Body of pancreas (tissue), 4 donors: ENCODE results near the gene STX18. TPM values are rescaled to one million over a fixed set of nuclear protein-coding genes. Genes with fewer than 3 reads are reported as not detected.

Experiments
- ATAC-seq: fragments of 150-250 bp; one replicate; pipeline ENCODE4 v1.9.1; 2016
- DNase-seq, 4 donors: peaks; one replicate each; pipeline ENCODE4 v3.0.0-alpha.2; 2019
- H3K27ac ChIP-seq, 4 donors: fragments of 200-600 bp; sonication (generic); 1 replicate in 3 of 4; 2 replicates in 1 of 4; pipeline versions ENCODE4 v1.5.1 to v1.6.1; 2016 to 2019; ENCODE audit warnings: mild to moderate bottlenecking in 1 of 4, mixed read lengths in 1 of 4, moderate library complexity in 1 of 4
- H3K27me3 ChIP-seq, 2 donors: fragments of 200-600 bp; sonication (generic); one replicate each; pipeline ENCODE4 v1.6.0; 2016; ENCODE audit warnings: mild to moderate bottlenecking in 1 of 2
- H3K36me3 ChIP-seq, 2 donors: fragments of 200-600 bp; sonication (generic); replicated peaks in 1 of 2; 2 replicates each; pipeline ENCODE4 v1.5.1; 2016; ENCODE audit warnings: low read depth in 2 of 2; ENCODE audit not compliant: insufficient read depth in 1 of 2
- H3K4me1 ChIP-seq: fragments of 200-600 bp; sonication (generic); one replicate; pipeline ENCODE4 v1.6.0; 2016
- H3K4me3 ChIP-seq, 2 donors: fragments of 200-600 bp; sonication (generic); 1 replicate in 1 of 2; 2 replicates in 1 of 2; pipeline ENCODE4 v1.5.1; 2016 to 2019
- H3K9me3 ChIP-seq, 3 donors: fragments of 200-600 bp; sonication (generic); 1 replicate in 2 of 3; 2 replicates in 1 of 3; pipeline ENCODE4 v1.5.1; 2016
- CTCF ChIP-seq, 7 experiments: fragments of 450-650 bp in 4 of 7; fragments of 200-600 bp in 3 of 7; sonication (generic) in 3 of 7; IDR thresholded peaks; one replicate each; pipeline ENCODE4 v1.5.1; 2016 to 2019; ENCODE audit warnings: antibody characterized with exemption in 7 of 7
- POLR2A ChIP-seq, 3 donors: fragments of 450-650 bp; IDR thresholded peaks; one replicate each; pipeline ENCODE4 v1.6.1; 2016; ENCODE audit warnings: antibody characterized with exemption in 3 of 3, mild to moderate bottlenecking in 2 of 3
- WGBS, 2 donors: methylation state at CpG; one replicate each; pipeline ENCODE4 v1.1.5; 2017; 5-methylcytosine and 5-hydroxymethylcytosine counted together
- intact Hi-C: fragments of 100-400 bp; cut with DNase I; formaldehyde crosslinking; loops from one replicate; pipeline ENCODE4 v1.15.1; 2023
- total RNA-seq, 2 donors: library from RNA; depleted of rRNA; stranded (reverse); fragments of >200 nt; gene quantifications; one replicate each; pipeline ENCODE4 v1.1.0, GENCODE V29; 2016

Gene STX18
- total RNA-seq, 2 donors from 2014 or later = 13.5 to 53.4 TPM

- DNase-seq = no peak
- H3K9me3 ChIP-seq = no peaks in the 10 kb centered on the region
These were observed 133.1 kb downstream of the STX18 start for GRCh38 chr4:4408576-4409335.

GRCh38 chr4:4408132-4408523 lies 133.7 kb downstream of the STX18 start:
- Histone ChIP-seq H3K27ac (no peak overlapping the region), H3K27me3 (no peaks in the 10 kb centered on the region), H3K4me1 (no peaks in the 10 kb centered on the region), H3K36me3 (no peaks in the 10 kb centered on the region), H3K9me3 (no peaks in the 10 kb centered on the region), H3K4me3 (no peak overlapping the region)
- ATAC-seq (no peak), DNase-seq (no peak)
- TF ChIP-seq CTCF (IDR thresholded peaks at IDR 0.05) (no peak), POLR2A (IDR thresholded peaks at IDR 0.05) (no peak)
- WGBS, 2 donors = 0 to 39% methylated on average over 1 to 13 of the region's 13 CpGs
- intact Hi-C loops = no loop called here

More at GRCh38 chr4:4408576-4409335, 133.1 kb downstream of the STX18 start:
- TF ChIP-seq POLR2A (IDR thresholded peaks at IDR 0.05) (no peak), CTCF (IDR thresholded peaks at IDR 0.05) (no peak)
- 57 to 62% methylated on average over 22 to 23 of the region's 23 CpGs for WGBS, 2 donors
- no peak overlapping the region for H3K4me3 ChIP-seq
- no peak for ATAC-seq
- H3K27ac ChIP-seq = no peak overlapping the region
- no peaks in the 10 kb centered on the region for H3K4me1 ChIP-seq
- H3K36me3 ChIP-seq = no peaks in the 10 kb centered on the region
- intact Hi-C loops = no loop called here
- H3K27me3 ChIP-seq = no peaks in the 10 kb centered on the region

GRCh38 chr4:4407299-4408131 lies 134.3 kb downstream of the STX18 start:
- Histone ChIP-seq H3K9me3 (no peaks in the 10 kb centered on the region), H3K27me3 (no peaks in the 10 kb centered on the region), H3K27ac (no peak overlapping the region), H3K36me3 (no peaks in the 10 kb centered on the region), H3K4me1 (no peaks in the 10 kb centered on the region), H3K4me3 (no peak overlapping the region)
- no peak for DNase-seq
- no peak for TF ChIP-seq CTCF (IDR thresholded peaks at IDR 0.05)
- no peak for TF ChIP-seq POLR2A (IDR thresholded peaks at IDR 0.05)
- intact Hi-C loops = no loop called here
- WGBS, 2 donors = 62 to 63% methylated on average over 12 to 19 of the region's 19 CpGs
- no peak for ATAC-seq

GRCh38 chr4:4406455-4407298 lies 135.2 kb downstream of the STX18 start:
- no peak for DNase-seq
- 42 to 65% methylated on average over 4 to 28 of the region's 28 CpGs for WGBS, 2 donors
- Histone ChIP-seq H3K4me1 (no peaks in the 10 kb centered on the region), H3K4me3 (no peak overlapping the region), H3K36me3 (no peaks in the 10 kb centered on the region), H3K27ac (no peak overlapping the region), H3K27me3 (no peaks in the 10 kb centered on the region), H3K9me3 (no peaks in the 10 kb centered on the region)
- intact Hi-C loops = no loop called here
- TF ChIP-seq POLR2A (IDR thresholded peaks at IDR 0.05) (no peak), CTCF (IDR thresholded peaks at IDR 0.05) (no peak)
- ATAC-seq = no peak
